Smooth muscle cell (in vitro differentiated cells): ENCODE data around the gene IRGQ. TPM values are rescaled to one million over a fixed set of nuclear protein-coding genes. Genes with fewer than 3 reads are reported as not detected.

ENCODE experiments used
- DNase-seq: peaks from one replicate; lab custom pipeline; 2025; ENCODE audit not compliant: unreplicated experiment; lab: John Stamatoyannopoulos, UW
- H2AFZ ChIP-seq: fragments of 200-600 bp; sonication (generic); 2 replicates; pipeline ENCODE4 v1.6.0; 2016; ENCODE audit warnings: antibody characterized with exemption, low read depth, mild to moderate bottlenecking
- H3F3A ChIP-seq: fragments of 200-600 bp; sonication (generic); 2 replicates; pipeline ENCODE4 v1.6.0; 2017; ENCODE audit warnings: antibody characterized with exemption, low read depth
- H3K27ac ChIP-seq: fragments of 200-600 bp; sonication (generic); 2 replicates; pipeline ENCODE4 v1.5.1; 2016; ENCODE audit warnings: low read depth, mild to moderate bottlenecking
- H3K27me3 ChIP-seq: fragments of 200-600 bp; sonication (generic); 2 replicates; pipeline ENCODE4 v1.6.1; 2016; ENCODE audit warnings: low read depth, mild to moderate bottlenecking
- H3K36me3 ChIP-seq: fragments of 200-600 bp; sonication (generic); 2 replicates; pipeline ENCODE4 v1.5.1; 2016; ENCODE audit warnings: low read depth
- H3K4me1 ChIP-seq: fragments of 200-600 bp; sonication (generic); 2 replicates; pipeline ENCODE4 v1.5.1; 2016; ENCODE audit warnings: low read depth
- H3K4me2 ChIP-seq: fragments of 200-600 bp; sonication (generic); 2 replicates; pipeline ENCODE4 v1.6.0; 2016; ENCODE audit warnings: mild to moderate bottlenecking
- H3K4me3 ChIP-seq: fragments of 200-600 bp; sonication (generic); 2 replicates; pipeline ENCODE4 v1.5.1; 2016; ENCODE audit warnings: mild to moderate bottlenecking
- H3K79me2 ChIP-seq: fragments of 200-600 bp; sonication (generic); 2 replicates; pipeline ENCODE4 v1.6.0; 2016; ENCODE audit warnings: low read depth, mild to moderate bottlenecking
- H3K9ac ChIP-seq: fragments of 200-600 bp; sonication (generic); 2 replicates; pipeline ENCODE4 v1.6.0; 2016; ENCODE audit warnings: low read depth
- H3K9me3 ChIP-seq: fragments of 200-600 bp; sonication (generic); replicated peaks from 2 replicates; pipeline ENCODE4 v1.5.1; 2016; ENCODE audit warnings: low read depth
- H4K20me1 ChIP-seq: fragments of 200-600 bp; sonication (generic); 2 replicates; pipeline ENCODE4 v1.6.0; 2016; ENCODE audit warnings: low read depth
- WGBS: methylation state at CpG from one replicate; pipeline ENCODE4 v1.1.7; 2016; ENCODE audit warnings: low lambda C conversion rate; 5-methylcytosine and 5-hydroxymethylcytosine counted together
- polyA plus RNA-seq: library from polyadenylated mRNA; unstranded; fragments of >200 nt; fragmentation: Nextera tagmentation; extraction: Ambion mirVana; gene quantifications from 2 replicates; pipeline ENCODE4 v1.2.1, GENCODE V29; 2016
- total RNA-seq: library from RNA; depleted of rRNA; stranded (reverse); fragments of >200 nt; gene quantifications from 2 replicates; pipeline ENCODE4 v1.2.3, GENCODE V29; 2014
- TF ChIP-seq, protein P1 (sequence below): fragments of 200-600 bp; sonication (generic); IDR thresholded peaks from 2 replicates; pipeline ENCODE4 v1.5.1; 2017; ENCODE audit warnings: borderline replicate concordance, mild to moderate bottlenecking, antibody characterized with exemption; ENCODE audit not compliant: insufficient read depth, poor library complexity, severe bottlenecking

The IRGQ gene
- total and polyA plus RNA-seq, 2 experiments from 2014 or later: 13.1 TPM

GRCh38 chr19:43623889-43624670, 28.1 kb upstream of the IRGQ start:
- no peak overlapping the region for H3K9ac ChIP-seq
- H3K4me1 ChIP-seq: peaks cover 5% of the 10 kb centered on the region
- H3K79me2 ChIP-seq: no peaks in the 10 kb centered on the region
- TF ChIP-seq, protein P1, sequence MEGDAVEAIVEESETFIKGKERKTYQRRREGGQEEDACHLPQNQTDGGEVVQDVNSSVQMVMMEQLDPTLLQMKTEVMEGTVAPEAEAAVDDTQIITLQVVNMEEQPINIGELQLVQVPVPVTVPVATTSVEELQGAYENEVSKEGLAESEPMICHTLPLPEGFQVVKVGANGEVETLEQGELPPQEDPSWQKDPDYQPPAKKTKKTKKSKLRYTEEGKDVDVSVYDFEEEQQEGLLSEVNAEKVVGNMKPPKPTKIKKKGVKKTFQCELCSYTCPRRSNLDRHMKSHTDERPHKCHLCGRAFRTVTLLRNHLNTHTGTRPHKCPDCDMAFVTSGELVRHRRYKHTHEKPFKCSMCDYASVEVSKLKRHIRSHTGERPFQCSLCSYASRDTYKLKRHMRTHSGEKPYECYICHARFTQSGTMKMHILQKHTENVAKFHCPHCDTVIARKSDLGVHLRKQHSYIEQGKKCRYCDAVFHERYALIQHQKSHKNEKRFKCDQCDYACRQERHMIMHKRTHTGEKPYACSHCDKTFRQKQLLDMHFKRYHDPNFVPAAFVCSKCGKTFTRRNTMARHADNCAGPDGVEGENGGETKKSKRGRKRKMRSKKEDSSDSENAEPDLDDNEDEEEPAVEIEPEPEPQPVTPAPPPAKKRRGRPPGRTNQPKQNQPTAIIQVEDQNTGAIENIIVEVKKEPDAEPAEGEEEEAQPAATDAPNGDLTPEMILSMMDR: no peak
- H3K9me3 ChIP-seq: no peaks in the 10 kb centered on the region
- H3K4me3 ChIP-seq: no peak overlapping the region
- H3K27ac ChIP-seq: no peak overlapping the region
- no peak overlapping the region for H3K4me2 ChIP-seq
- no peaks in the 10 kb centered on the region for H3K36me3 ChIP-seq
- H3K27me3 ChIP-seq: no peaks in the 10 kb centered on the region
- 92% methylated on average over 35 of the region's 35 CpGs for WGBS
- no peaks in the 10 kb centered on the region for H4K20me1 ChIP-seq
- no peaks in the 10 kb centered on the region for H3F3A ChIP-seq
- H2AFZ ChIP-seq: no peak overlapping the region
- DNase-seq: no peak

DNA sequence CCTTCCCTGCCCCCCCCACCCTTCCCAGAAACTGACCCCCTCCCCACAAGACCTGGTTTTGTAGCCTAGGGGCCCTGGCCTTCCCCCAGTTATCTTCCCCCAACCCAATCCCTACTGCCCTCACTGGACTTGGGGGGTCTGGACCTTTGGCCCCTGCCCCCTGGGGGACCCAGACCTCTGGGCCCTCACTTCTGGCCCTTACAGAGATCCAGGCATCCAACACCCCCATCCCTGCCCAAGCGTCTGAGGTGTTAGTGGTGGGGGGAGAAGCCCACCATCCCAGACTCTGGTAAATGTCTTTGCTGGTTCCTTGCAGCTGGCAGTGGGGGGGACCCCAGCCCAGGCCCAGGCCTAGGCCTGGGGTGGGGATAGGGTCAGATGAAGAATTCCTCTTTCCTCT, 27.0 kb upstream of the IRGQ start:
- H3K9ac ChIP-seq: no peak overlapping the region
- no peaks in the 10 kb centered on the region for H3K9me3 ChIP-seq
- H2AFZ ChIP-seq: no peak overlapping the region
- no peak overlapping the region for H3K4me2 ChIP-seq
- H4K20me1 ChIP-seq: no peaks in the 10 kb centered on the region
- no peak overlapping the region for H3K27ac ChIP-seq
- no peak for DNase-seq
- H3K27me3 ChIP-seq: no peaks in the 10 kb centered on the region
- H3F3A ChIP-seq: no peaks in the 10 kb centered on the region
- 88% methylated on average over 1 of the region's 1 CpG for WGBS
- no peaks in the 10 kb centered on the region for H3K36me3 ChIP-seq
- H3K4me1 ChIP-seq: peaks cover 14% of the 10 kb centered on the region
- H3K4me3 ChIP-seq: no peak overlapping the region
- TF ChIP-seq, protein P1: no peak
- peaks cover 9% of the 10 kb centered on the region for H3K79me2 ChIP-seq

DNA sequence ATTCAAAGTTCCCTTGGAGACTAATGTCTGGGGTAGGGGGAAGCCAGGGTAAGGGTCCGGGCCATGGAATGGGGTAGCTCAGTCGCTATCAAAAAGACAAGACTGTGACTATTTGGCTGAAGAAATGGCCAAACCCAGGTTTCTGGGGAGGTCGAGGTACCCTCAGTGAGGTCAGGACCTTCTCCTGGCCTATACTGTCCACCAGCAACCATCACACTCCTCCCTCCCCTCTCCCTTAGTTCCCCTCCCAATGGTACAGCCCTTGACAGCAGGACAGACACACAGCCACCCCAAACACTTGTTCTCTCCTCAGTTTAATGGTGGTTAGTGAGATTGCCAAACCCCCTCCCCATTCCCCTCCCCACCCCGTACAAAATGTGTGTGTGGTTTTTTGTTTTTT, 26.1 kb upstream of the IRGQ start:
- no peak for DNase-seq
- no peak overlapping the region for H3K27ac ChIP-seq
- TF ChIP-seq, protein P1: no peak
- no peak overlapping the region for H2AFZ ChIP-seq
- 95% methylated on average over 4 of the region's 4 CpGs for WGBS
- peaks cover 14% of the 10 kb centered on the region for H3K4me1 ChIP-seq
- H3K4me3 ChIP-seq: no peak overlapping the region
- H3K36me3 ChIP-seq: no peaks in the 10 kb centered on the region
- H3K79me2 ChIP-seq: peaks cover 17% of the 10 kb centered on the region
- H3K27me3 ChIP-seq: no peaks in the 10 kb centered on the region
- H3K4me2 ChIP-seq: no peak overlapping the region
- no peak overlapping the region for H3K9ac ChIP-seq
- H3K9me3 ChIP-seq: no peaks in the 10 kb centered on the region
- no peaks in the 10 kb centered on the region for H3F3A ChIP-seq
- no peaks in the 10 kb centered on the region for H4K20me1 ChIP-seq
